K562 (cell line): ENCODE measurements around the gene EIF3J. TPM values are rescaled to one million over a fixed set of nuclear protein-coding genes. Genes with fewer than 3 reads are reported as not detected.

Experiments
- ARID3B ChIP-seq: fragments of 250-450 bp; sonication (Bioruptor Pico); IDR thresholded peaks from 2 replicates; pipeline ENCODE4 v1.4.0; 2020; ENCODE audit warnings: borderline replicate concordance
- BRCA1 ChIP-seq, 2 experiments: fragments of 450-650 bp in 1 of 2; sonication (generic) in 1 of 2; formaldehyde crosslinking in 1 of 2; IDR thresholded peaks; 2 replicates each; pipeline versions ENCODE4 v1.5.0 to v1.6.1; 2017 to 2020; ENCODE audit warnings: mild to moderate bottlenecking in 1 of 2, missing genetic modification reagents in 1 of 2
- CHCHD3 ChIP-seq: fragments of 250-450 bp; sonication (Bioruptor Pico); IDR thresholded peaks from 2 replicates; pipeline ENCODE4 v2.1.2; 2022; ENCODE audit warnings: mild to moderate bottlenecking
- E2F3 ChIP-seq: fragments of 250-450 bp; sonication (Bioruptor Pico); IDR thresholded peaks from 2 replicates; pipeline ENCODE4 v1.4.0; 2020; ENCODE audit warnings: mild to moderate bottlenecking
- E2F5 ChIP-seq: sonication (generic); formaldehyde crosslinking; IDR thresholded peaks from 2 replicates; pipeline ENCODE4 v1.8.0; 2022; ENCODE audit warnings: mild to moderate bottlenecking, missing genetic modification reagents
- HMGXB4 ChIP-seq: sonication (generic); formaldehyde crosslinking; IDR thresholded peaks from 2 replicates; pipeline ENCODE4 v1.8.1; 2023; ENCODE audit warnings: mild to moderate bottlenecking, missing genetic modification reagents
- JUND ChIP-seq, 2 experiments: IDR thresholded peaks; 2 replicates in 1 of 2; 3 replicates in 1 of 2; pipeline ENCODE4 v1.6.1; 2011; ENCODE audit warnings: borderline replicate concordance in 2 of 2, low read depth in 2 of 2, low read length in 2 of 2, improper control_type of control experiment in 1 of 2, missing biosample characterization in 1 of 2, missing genetic modification characterization in 1 of 2, missing genetic modification reagents in 1 of 2
- POLR2B ChIP-seq: fragments of 450-650 bp; IDR thresholded peaks from 2 replicates; pipeline ENCODE4 v1.6.1; 2018; ENCODE audit warnings: low read depth; ENCODE audit not compliant: partially characterized antibody
- SMAD4 ChIP-seq: fragments of 250-450 bp; sonication (Bioruptor Pico); conservative IDR thresholded peaks from 2 replicates; pipeline ENCODE4 v1.8.0; 2021; ENCODE audit warnings: inconsistent platforms, mild to moderate bottlenecking, moderate library complexity
- THRB ChIP-seq: fragments of 450-650 bp; formaldehyde crosslinking; conservative IDR thresholded peaks from 2 replicates; pipeline ENCODE4 v1.4.0; 2022; ENCODE audit warnings: mild to moderate bottlenecking, missing genetic modification characterization
- UBTF ChIP-seq, 2 experiments: IDR thresholded peaks; 2 replicates each; pipeline ENCODE4 v1.6.1; 2012; ENCODE audit warnings: improper control_type of control experiment in 2 of 2, low read depth in 2 of 2, low read length in 2 of 2, borderline replicate concordance in 1 of 2
- ZBTB1 ChIP-seq: sonication (generic); formaldehyde crosslinking; IDR thresholded peaks from 2 replicates; pipeline ENCODE4 v1.8.1; 2023; ENCODE audit warnings: missing genetic modification reagents, low read depth, mild to moderate bottlenecking, borderline replicate concordance
- ZC3H11A ChIP-seq: IDR thresholded peaks from 2 replicates; pipeline ENCODE4 v1.6.1; 2012; ENCODE audit warnings: low read depth, low read length, improper control_type of control experiment
- ZNF512 ChIP-seq: IDR thresholded peaks from 2 replicates; pipeline ENCODE4 v1.6.1; 2016; ENCODE audit warnings: missing genetic modification characterization, missing compliant biosample characterization
- ZNF75A ChIP-seq: fragments of 450-650 bp; formaldehyde crosslinking; IDR thresholded peaks from 2 replicates; pipeline ENCODE4 v1.4.0; 2020; ENCODE audit warnings: mild to moderate bottlenecking
- polyA plus RNA-seq, 8 experiments: library from polyadenylated mRNA; depleted of rRNA in 4 of 8; stranded (reverse) in 5 of 8; unstranded in 3 of 8; fragments of >200 nt; fragmentation: Nextera tagmentation in 2 of 8; fragmentation: Illumina TruSeq in 1 of 8; extraction: Ambion mirVana in 2 of 8; extraction: Trizol in 1 of 8; gene quantifications; 2 replicates each; pipeline versions ENCODE4 v1.2.1 to v1.2.3, GENCODE V29; 2011 to 2014; ENCODE audit warnings: inconsistent platforms in 1 of 8, missing spikeins in 1 of 8
- total RNA-seq, 7 experiments: library from RNA; depleted of rRNA in 6 of 7; stranded (reverse); fragments of >200 nt in 6 of 7; fragmentation: Illumina TruSeq in 2 of 7; extraction: Trizol in 2 of 7; gene quantifications; 2 replicates each; pipeline versions ENCODE4 v1.2.1 to v1.2.3, GENCODE V29; 2011 to 2021; ENCODE audit warnings: low replicate concordance in 1 of 7

EIF3J gene
- total and polyA plus RNA-seq, 9 of the 15 experiments (the other 6 are each of a cell fraction or from before 2014, with no cell fraction given): 44.2 to 217 (median 151) TPM

- TF ChIP-seq HMGXB4 (peak; percentile 35; the same call in 1 of the 2 replicates), CHCHD3 (CRISPR knock-in tag) (no peak), E2F5 (CRISPR knock-in tag) (0 out of 2 replicates have a peak, but pooled peaks have one; percentile 61), E2F3 (CRISPR knock-in tag) (peak; percentile 23; the same call in 1 of the 2 replicates), POLR2B (peak; percentile 86), JUND (IDR thresholded peaks at IDR 0.05; ENCODE audit: borderline replicate concordance, low read depth, low read length) (peak; percentile 93), JUND (tag; IDR thresholded peaks at IDR 0.05; ENCODE audit: borderline replicate concordance, low read depth, low read length) (peak; percentile 67; the same call in 1 of the 3 replicates), ZBTB1 (CRISPR knock-in tag) (peak; percentile 69; the same call in 1 of the 2 replicates), ZNF512 (tag) (no peak), THRB (no peak; the same call in 1 of the 2 replicates), ZC3H11A (no peak), BRCA1 (IDR thresholded peaks at IDR 0.05) (no peak), BRCA1 (CRISPR knock-in tag; IDR thresholded peaks at IDR 0.05) (no peak), SMAD4 (peak; percentile 32), UBTF (IDR thresholded peaks at IDR 0.05; ENCODE audit: borderline replicate concordance in 1 of 2, low read depth in 2 of 2, low read length in 2 of 2) (peak in 1 of 2 experiments; percentile 68; a peak in 1 of 4 replicates), ZNF75A (CRISPR knock-in tag) (no peak), ARID3B (CRISPR knock-in tag) (no peak)
Measured at GRCh38 chr15:44536962-44537734, at the start of gene EIF3J (continued).
